HepG2 (cell line): ENCODE results near the gene NOX4. TPM values are rescaled to one million over a fixed set of nuclear protein-coding genes. Genes with fewer than 3 reads are reported as not detected.

Source experiments
- CBX1 ChIP-seq: IDR thresholded peaks from one replicate; pipeline ENCODE4 v1.6.1; 2016; ENCODE audit warnings: antibody characterized with exemption, low read depth
- ERF ChIP-seq: IDR thresholded peaks from 2 replicates; pipeline ENCODE4 v1.6.1; 2018; ENCODE audit warnings: missing biosample characterization, missing genetic modification reagents
- HMG20A ChIP-seq: IDR thresholded peaks from 2 replicates; pipeline ENCODE4 v1.6.1; 2016; ENCODE audit warnings: borderline replicate concordance
- KLF15 ChIP-seq: sonication (generic); formaldehyde crosslinking; IDR thresholded peaks from 2 replicates; pipeline ENCODE4 v1.8.1; 2023; ENCODE audit warnings: borderline replicate concordance, mild to moderate bottlenecking, inconsistent platforms, missing genetic modification reagents, mixed read lengths
- KLF16 ChIP-seq, 2 experiments: sonication (generic) in 1 of 2; formaldehyde crosslinking in 1 of 2; IDR thresholded peaks; 2 replicates each; pipeline versions ENCODE4 v1.6.1 to v1.8.0; 2016 to 2023; ENCODE audit warnings: missing genetic modification reagents in 2 of 2, missing compliant biosample characterization in 1 of 2
- MYNN ChIP-seq: sonication (generic); formaldehyde crosslinking; IDR thresholded peaks from 2 replicates; pipeline ENCODE4 v1.4.0; 2020; ENCODE audit warnings: mild to moderate bottlenecking, low read depth, missing genetic modification reagents
- NFIB ChIP-seq: sonication (generic); formaldehyde crosslinking; IDR thresholded peaks from 2 replicates; pipeline ENCODE4 v1.9.0; 2021; ENCODE audit warnings: missing genetic modification reagents, mild to moderate bottlenecking, borderline replicate concordance
- ZNF850 ChIP-seq: sonication (generic); formaldehyde crosslinking; conservative IDR thresholded peaks from 2 replicates; pipeline ENCODE4 v1.9.0; 2021; ENCODE audit warnings: mild to moderate bottlenecking, missing genetic modification reagents
- ZSCAN20 ChIP-seq: sonication (generic); formaldehyde crosslinking; IDR thresholded peaks from 2 replicates; pipeline ENCODE4 v1.4.0; 2020; ENCODE audit warnings: missing genetic modification reagents, mild to moderate bottlenecking, borderline replicate concordance
- polyA plus RNA-seq, 8 experiments: library from polyadenylated mRNA; depleted of rRNA in 3 of 8; stranded (reverse) in 7 of 8; unstranded in 1 of 8; fragments of >200 nt; fragmentation: Illumina TruSeq in 4 of 8; extraction: Trizol in 4 of 8; gene quantifications; 2 replicates each; pipeline versions ENCODE4 v1.2.1 to v1.2.3, GENCODE V29; 2011 to 2016; ENCODE audit warnings: low read depth in 4 of 8, missing spikeins in 1 of 8, mixed read lengths in 1 of 8; ENCODE audit not compliant: insufficient read depth in 1 of 8
- total RNA-seq, 5 experiments: library from RNA; depleted of rRNA; stranded (reverse); fragments of >200 nt; fragmentation: Illumina TruSeq; extraction: Trizol; gene quantifications; 2 replicates each; pipeline ENCODE4 v1.2.3, GENCODE V29; 2016; ENCODE audit warnings: low read depth in 1 of 5
- TF ChIP-seq, protein P1 (sequence below): IDR thresholded peaks from 2 replicates; pipeline ENCODE4 v1.6.1; 2012; ENCODE audit warnings: low read length, improper control_type of control experiment
- TF ChIP-seq, protein P2 (sequence below): sonication (generic); formaldehyde crosslinking; conservative IDR thresholded peaks from 2 replicates; pipeline ENCODE4 v1.4.0; 2020; ENCODE audit warnings: missing genetic modification reagents
- TF ChIP-seq, protein P3 (sequence below): sonication (generic); formaldehyde crosslinking; IDR thresholded peaks from 2 replicates; pipeline ENCODE4 v1.5.0; 2020; ENCODE audit warnings: mild to moderate bottlenecking, missing genetic modification reagents, borderline replicate concordance
- TF ChIP-seq, protein P4 (sequence below): sonication (generic); formaldehyde crosslinking; IDR thresholded peaks from 2 replicates; pipeline ENCODE4 v1.4.0; 2020; ENCODE audit warnings: mild to moderate bottlenecking, missing genetic modification reagents

Gene NOX4
- total and polyA plus RNA-seq, 2 of the 13 experiments (the other 11 are each of a cell fraction or from before 2014, with no cell fraction given): not detected

DNA sequence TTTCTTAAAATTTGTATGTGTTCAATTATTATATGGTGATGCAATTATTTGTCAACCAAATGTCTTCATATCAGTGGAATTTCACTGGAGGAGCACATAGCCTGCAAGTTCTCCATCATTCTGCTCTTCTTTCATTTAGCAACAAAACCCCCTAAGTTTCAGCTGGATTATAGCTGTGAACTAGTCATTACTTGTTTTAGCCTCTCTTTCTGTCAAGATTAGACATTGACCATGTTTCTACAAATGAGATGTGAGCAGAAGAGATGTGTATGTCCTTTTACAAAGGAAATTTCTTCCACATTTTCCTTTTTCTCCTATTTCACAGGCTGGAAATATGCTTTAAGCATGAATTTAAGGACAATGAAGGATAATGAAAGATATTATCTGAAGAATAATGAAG is 9.2 kb upstream of the NOX4 start (continued):
- TF ChIP-seq, protein P1, sequence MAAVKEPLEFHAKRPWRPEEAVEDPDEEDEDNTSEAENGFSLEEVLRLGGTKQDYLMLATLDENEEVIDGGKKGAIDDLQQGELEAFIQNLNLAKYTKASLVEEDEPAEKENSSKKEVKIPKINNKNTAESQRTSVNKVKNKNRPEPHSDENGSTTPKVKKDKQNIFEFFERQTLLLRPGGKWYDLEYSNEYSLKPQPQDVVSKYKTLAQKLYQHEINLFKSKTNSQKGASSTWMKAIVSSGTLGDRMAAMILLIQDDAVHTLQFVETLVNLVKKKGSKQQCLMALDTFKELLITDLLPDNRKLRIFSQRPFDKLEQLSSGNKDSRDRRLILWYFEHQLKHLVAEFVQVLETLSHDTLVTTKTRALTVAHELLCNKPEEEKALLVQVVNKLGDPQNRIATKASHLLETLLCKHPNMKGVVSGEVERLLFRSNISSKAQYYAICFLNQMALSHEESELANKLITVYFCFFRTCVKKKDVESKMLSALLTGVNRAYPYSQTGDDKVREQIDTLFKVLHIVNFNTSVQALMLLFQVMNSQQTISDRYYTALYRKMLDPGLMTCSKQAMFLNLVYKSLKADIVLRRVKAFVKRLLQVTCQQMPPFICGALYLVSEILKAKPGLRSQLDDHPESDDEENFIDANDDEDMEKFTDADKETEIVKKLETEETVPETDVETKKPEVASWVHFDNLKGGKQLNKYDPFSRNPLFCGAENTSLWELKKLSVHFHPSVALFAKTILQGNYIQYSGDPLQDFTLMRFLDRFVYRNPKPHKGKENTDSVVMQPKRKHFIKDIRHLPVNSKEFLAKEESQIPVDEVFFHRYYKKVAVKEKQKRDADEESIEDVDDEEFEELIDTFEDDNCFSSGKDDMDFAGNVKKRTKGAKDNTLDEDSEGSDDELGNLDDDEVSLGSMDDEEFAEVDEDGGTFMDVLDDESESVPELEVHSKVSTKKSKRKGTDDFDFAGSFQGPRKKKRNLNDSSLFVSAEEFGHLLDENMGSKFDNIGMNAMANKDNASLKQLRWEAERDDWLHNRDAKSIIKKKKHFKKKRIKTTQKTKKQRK: no peak
- no peak for TF ChIP-seq MYNN
- no peak for TF ChIP-seq ZSCAN20 (CRISPR knock-in tag)
- no peak for TF ChIP-seq NFIB
- TF ChIP-seq, protein P2, sequence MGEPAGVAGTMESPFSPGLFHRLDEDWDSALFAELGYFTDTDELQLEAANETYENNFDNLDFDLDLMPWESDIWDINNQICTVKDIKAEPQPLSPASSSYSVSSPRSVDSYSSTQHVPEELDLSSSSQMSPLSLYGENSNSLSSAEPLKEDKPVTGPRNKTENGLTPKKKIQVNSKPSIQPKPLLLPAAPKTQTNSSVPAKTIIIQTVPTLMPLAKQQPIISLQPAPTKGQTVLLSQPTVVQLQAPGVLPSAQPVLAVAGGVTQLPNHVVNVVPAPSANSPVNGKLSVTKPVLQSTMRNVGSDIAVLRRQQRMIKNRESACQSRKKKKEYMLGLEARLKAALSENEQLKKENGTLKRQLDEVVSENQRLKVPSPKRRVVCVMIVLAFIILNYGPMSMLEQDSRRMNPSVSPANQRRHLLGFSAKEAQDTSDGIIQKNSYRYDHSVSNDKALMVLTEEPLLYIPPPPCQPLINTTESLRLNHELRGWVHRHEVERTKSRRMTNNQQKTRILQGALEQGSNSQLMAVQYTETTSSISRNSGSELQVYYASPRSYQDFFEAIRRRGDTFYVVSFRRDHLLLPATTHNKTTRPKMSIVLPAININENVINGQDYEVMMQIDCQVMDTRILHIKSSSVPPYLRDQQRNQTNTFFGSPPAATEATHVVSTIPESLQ (CRISPR knock-in tag): no peak
- TF ChIP-seq ERF (CRISPR knock-in tag): no peak
- TF ChIP-seq CBX1: no peak
- TF ChIP-seq, protein P3, sequence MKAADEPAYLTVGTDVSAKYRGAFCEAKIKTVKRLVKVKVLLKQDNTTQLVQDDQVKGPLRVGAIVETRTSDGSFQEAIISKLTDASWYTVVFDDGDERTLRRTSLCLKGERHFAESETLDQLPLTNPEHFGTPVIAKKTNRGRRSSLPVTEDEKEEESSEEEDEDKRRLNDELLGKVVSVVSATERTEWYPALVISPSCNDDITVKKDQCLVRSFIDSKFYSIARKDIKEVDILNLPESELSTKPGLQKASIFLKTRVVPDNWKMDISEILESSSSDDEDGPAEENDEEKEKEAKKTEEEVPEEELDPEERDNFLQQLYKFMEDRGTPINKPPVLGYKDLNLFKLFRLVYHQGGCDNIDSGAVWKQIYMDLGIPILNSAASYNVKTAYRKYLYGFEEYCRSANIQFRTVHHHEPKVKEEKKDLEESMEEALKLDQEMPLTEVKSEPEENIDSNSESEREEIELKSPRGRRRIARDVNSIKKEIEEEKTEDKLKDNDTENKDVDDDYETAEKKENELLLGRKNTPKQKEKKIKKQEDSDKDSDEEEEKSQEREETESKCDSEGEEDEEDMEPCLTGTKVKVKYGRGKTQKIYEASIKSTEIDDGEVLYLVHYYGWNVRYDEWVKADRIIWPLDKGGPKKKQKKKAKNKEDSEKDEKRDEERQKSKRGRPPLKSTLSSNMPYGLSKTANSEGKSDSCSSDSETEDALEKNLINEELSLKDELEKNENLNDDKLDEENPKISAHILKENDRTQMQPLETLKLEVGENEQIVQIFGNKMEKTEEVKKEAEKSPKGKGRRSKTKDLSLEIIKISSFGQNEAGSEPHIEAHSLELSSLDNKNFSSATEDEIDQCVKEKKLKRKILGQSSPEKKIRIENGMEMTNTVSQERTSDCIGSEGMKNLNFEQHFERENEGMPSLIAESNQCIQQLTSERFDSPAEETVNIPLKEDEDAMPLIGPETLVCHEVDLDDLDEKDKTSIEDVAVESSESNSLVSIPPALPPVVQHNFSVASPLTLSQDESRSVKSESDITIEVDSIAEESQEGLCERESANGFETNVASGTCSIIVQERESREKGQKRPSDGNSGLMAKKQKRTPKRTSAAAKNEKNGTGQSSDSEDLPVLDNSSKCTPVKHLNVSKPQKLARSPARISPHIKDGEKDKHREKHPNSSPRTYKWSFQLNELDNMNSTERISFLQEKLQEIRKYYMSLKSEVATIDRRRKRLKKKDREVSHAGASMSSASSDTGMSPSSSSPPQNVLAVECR: no peak
- TF ChIP-seq HMG20A (CRISPR knock-in tag): no peak
- no peak for TF ChIP-seq ZNF850 (CRISPR knock-in tag)
- TF ChIP-seq, protein P4, sequence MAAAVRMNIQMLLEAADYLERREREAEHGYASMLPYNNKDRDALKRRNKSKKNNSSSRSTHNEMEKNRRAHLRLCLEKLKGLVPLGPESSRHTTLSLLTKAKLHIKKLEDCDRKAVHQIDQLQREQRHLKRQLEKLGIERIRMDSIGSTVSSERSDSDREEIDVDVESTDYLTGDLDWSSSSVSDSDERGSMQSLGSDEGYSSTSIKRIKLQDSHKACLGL (CRISPR knock-in tag): no peak
- no peak for TF ChIP-seq KLF15
- no peak for TF ChIP-seq KLF16 (CRISPR knock-in tag; IDR thresholded peaks at IDR 0.05)
